ENCODE measurements around the gene NPDC1. TPM values are rescaled to one million over a fixed set of nuclear protein-coding genes. Genes with fewer than 3 reads are reported as not detected.

The NPDC1 gene
- total RNA-seq, 1 donor from 2014 or later: 21.6 TPM

- DNase-seq (ENCODE audit: low read depth): no peak
Observed at GRCh38 chr9:136994180-136994887, 51.6 kb downstream of the NPDC1 start.

- DNase-seq (ENCODE audit: low read depth): no peak
Observed at GRCh38 chr9:136992819-136993369, 53.1 kb downstream of the NPDC1 start.

GRCh38 chr9:136991993-136992818 is 53.8 kb downstream of the NPDC1 start, which contains the start of gene PAXX:
Gene PAXX (plus strand): TSS chr9:136992422. CDS start chr9:136992444, 22 bp downstream.
- peak; percentile 69 for DNase-seq (ENCODE audit: low read depth)

- no peak for DNase-seq (ENCODE audit: low read depth)
Observed at GRCh38 chr9:136990242-136990911, 55.6 kb downstream of the NPDC1 start.

Other genes starting within 250 kb of the NPDC1 start
- 0.94 TPM in 1 of 2 replicates, not detected in the other for gene CCDC183, start 249.8 kb downstream of the NPDC1 start, total RNA-seq
- gene RABL6, start 238.2 kb downstream of the NPDC1 start, total RNA-seq: 51.1 and 61.0 TPM in 2 replicates
- gene AJM1, start 203.7 kb downstream of the NPDC1 start, total RNA-seq: 0.35 and 1.8 TPM in 2 replicates
- gene PHPT1, start 196.8 kb downstream of the NPDC1 start, total RNA-seq: 81.7 and 82.1 TPM in 2 replicates
- gene MAMDC4, start 193.8 kb downstream of the NPDC1 start, total RNA-seq: 0.87 and 6.8 TPM in 2 replicates
- 372 and 398 TPM in 2 replicates for gene EDF1, start 179.9 kb downstream of the NPDC1 start, total RNA-seq
- gene TRAF2, start 159.7 kb downstream of the NPDC1 start, total RNA-seq: 16.3 and 21.9 TPM in 2 replicates
- 195 and 249 TPM in 2 replicates for gene FBXW5, start 101.4 kb downstream of the NPDC1 start, total RNA-seq
- gene C8G, start 100.9 kb downstream of the NPDC1 start, total RNA-seq: 0.10 and 1.7 TPM in 2 replicates
- gene LCN12, start 93.9 kb downstream of the NPDC1 start, total RNA-seq: 0.40 TPM in 1 of 2 replicates, not detected in the other
- gene PTGDS, start 68.7 kb downstream of the NPDC1 start, total RNA-seq: 0.45 TPM in 1 of 2 replicates, not detected in the other
- gene LCNL1, start 63.2 kb downstream of the NPDC1 start, total RNA-seq: not detected in 2 replicates
- 13.6 and 26.9 TPM in 2 replicates for gene PAXX, start 53.8 kb downstream of the NPDC1 start, total RNA-seq
- 0.85 and 1.9 TPM in 2 replicates for gene CLIC3, start 49.6 kb downstream of the NPDC1 start, total RNA-seq
- 7.5 and 53.0 TPM in 2 replicates for gene ABCA2, start 17.9 kb downstream of the NPDC1 start, total RNA-seq
- gene FUT7, start 14.1 kb downstream of the NPDC1 start, total RNA-seq: not detected in 2 replicates
- gene ENTPD2, start 7.9 kb upstream of the NPDC1 start, total RNA-seq: 0.17 and 0.35 TPM in 2 replicates
- 0.99 and 12.0 TPM in 2 replicates for gene SAPCD2, start 24.4 kb upstream of the NPDC1 start, total RNA-seq
- gene UAP1L1, start 31.3 kb upstream of the NPDC1 start, total RNA-seq: 6.4 and 7.1 TPM in 2 replicates
- 67.6 and 71.4 TPM in 2 replicates for gene MAN1B1, start 40.8 kb upstream of the NPDC1 start, total RNA-seq
- gene DPP7, start 68.6 kb upstream of the NPDC1 start, total RNA-seq: 42.3 and 70.2 TPM in 2 replicates
- gene GRIN1, start 93.0 kb upstream of the NPDC1 start, total RNA-seq: 0.30 TPM in 1 of 2 replicates, not detected in the other
- gene LRRC26, start 123.9 kb upstream of the NPDC1 start, total RNA-seq: not detected in 2 replicates
- gene TMEM210, start 125.9 kb upstream of the NPDC1 start, total RNA-seq: not detected in 2 replicates
- 10.4 and 28.9 TPM in 2 replicates for gene ANAPC2, start 142.4 kb upstream of the NPDC1 start, total RNA-seq
- 45.5 and 76.2 TPM in 2 replicates for gene SSNA1, start 142.5 kb upstream of the NPDC1 start, total RNA-seq
- 4.5 and 10.6 TPM in 2 replicates for gene TPRN, start 154.6 kb upstream of the NPDC1 start, total RNA-seq
- 30.2 and 42.8 TPM in 2 replicates for gene TMEM203, start 159.5 kb upstream of the NPDC1 start, total RNA-seq
- gene NDOR1, start 159.5 kb upstream of the NPDC1 start, total RNA-seq: 2.3 and 6.2 TPM in 2 replicates
- gene RNF208, start 176.1 kb upstream of the NPDC1 start, total RNA-seq: 1.2 TPM in 1 of 2 replicates, not detected in the other
- 0.20 and 0.87 TPM in 2 replicates for gene CYSRT1, start 179.0 kb upstream of the NPDC1 start, total RNA-seq
- 0.15 and 0.52 TPM in 2 replicates for gene RNF224, start 181.3 kb upstream of the NPDC1 start, total RNA-seq
- not detected in 2 replicates for gene SLC34A3, start 184.7 kb upstream of the NPDC1 start, total RNA-seq
- gene TUBB4B, start 195.1 kb upstream of the NPDC1 start, total RNA-seq: 153 and 288 TPM in 2 replicates
- gene STPG3, start 205.1 kb upstream of the NPDC1 start, total RNA-seq: not detected in 2 replicates
- 55.4 and 62.2 TPM in 2 replicates for gene NELFB, start 209.2 kb upstream of the NPDC1 start, total RNA-seq
- gene TOR4A, start 231.5 kb upstream of the NPDC1 start, total RNA-seq: 36.3 and 42.1 TPM in 2 replicates